GM23248 (cell line): ENCODE measurements around the gene ADAMTSL5.

Experiments
- EZH2 ChIP-seq: fragments of 200-600 bp; sonication (generic); IDR thresholded peaks from 2 replicates; pipeline ENCODE4 v1.6.1; 2018; ENCODE audit warnings: antibody characterized with exemption, mild to moderate bottlenecking; ENCODE audit not compliant: insufficient read depth, poor library complexity, severe bottlenecking
- EZH2phosphoT487 ChIP-seq: fragments of 200-600 bp; sonication (generic); IDR thresholded peaks from 2 replicates; pipeline ENCODE4 v1.6.1; 2018; ENCODE audit warnings: antibody characterized with exemption, moderate library complexity, mild to moderate bottlenecking, low read depth; ENCODE audit not compliant: insufficient read depth

GRCh38 chr19:1495799-1496713 lies 16.8 kb downstream of the ADAMTSL5 start:
- TF ChIP-seq EZH2, result no peak
- TF ChIP-seq EZH2phosphoT487, result no peak
